ENCODE results near the gene TKT. TPM values are rescaled to one million over a fixed set of nuclear protein-coding genes. Genes with fewer than 3 reads are reported as not detected.

Gene TKT
- total RNA-seq, 1 donor from 2014 or later = 437 TPM

DNA sequence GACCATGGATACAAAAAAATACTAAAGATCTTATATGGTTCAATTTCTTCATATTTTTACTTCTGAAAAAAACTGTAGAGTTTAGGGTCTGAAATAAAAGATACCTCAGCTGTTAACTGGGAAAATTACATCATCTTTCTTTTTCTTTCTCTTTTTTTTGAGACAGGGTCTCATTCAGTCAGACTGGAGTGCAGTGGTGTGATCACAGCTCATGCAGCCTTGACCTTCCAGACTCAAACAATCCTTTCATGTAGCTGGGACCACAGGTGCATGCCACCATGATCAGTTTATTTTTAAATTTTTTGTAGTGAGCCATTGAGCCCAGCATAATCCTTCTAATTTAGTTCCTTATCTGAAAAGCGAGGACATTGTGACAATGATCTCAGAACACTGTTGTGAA, 39.6 kb upstream of the TKT start:
- intact Hi-C loops (cut with DNase I) = no loop called here
- TF ChIP-seq CTCF (IDR thresholded peaks at IDR 0.05) = no peak
- Histone ChIP-seq H3K27ac (no peak overlapping the region), H3K4me3 (no peak overlapping the region), H3K9me3 (no peaks in the 10 kb centered on the region), H3K4me1 (no peaks in the 10 kb centered on the region), H3K27me3 (ENCODE audit: low read depth) (no peaks in the 10 kb centered on the region), H3K36me3 (peaks cover 41% of the 10 kb centered on the region)
- ATAC-seq (no peak), DNase-seq (no peak)

- H3K4me1 ChIP-seq = no peaks in the 10 kb centered on the region
- H3K9me3 ChIP-seq = no peaks in the 10 kb centered on the region
- peaks cover 47% of the 10 kb centered on the region for H3K36me3 ChIP-seq
- ATAC-seq = no peak
- H3K27ac ChIP-seq = no peak overlapping the region
- intact Hi-C loops (cut with DNase I) = no loop called here
- DNase-seq = no peak
- no peaks in the 10 kb centered on the region for H3K27me3 ChIP-seq (ENCODE audit: low read depth)
- TF ChIP-seq CTCF (IDR thresholded peaks at IDR 0.05) = no peak
- H3K4me3 ChIP-seq = no peak overlapping the region
Measured at GRCh38 chr3:53293867-53294266, 38.0 kb upstream of the TKT start.

GRCh38 chr3:53288214-53288613, 32.4 kb upstream of the TKT start:
- H3K36me3 ChIP-seq = peaks cover 81% of the 10 kb centered on the region

DNA sequence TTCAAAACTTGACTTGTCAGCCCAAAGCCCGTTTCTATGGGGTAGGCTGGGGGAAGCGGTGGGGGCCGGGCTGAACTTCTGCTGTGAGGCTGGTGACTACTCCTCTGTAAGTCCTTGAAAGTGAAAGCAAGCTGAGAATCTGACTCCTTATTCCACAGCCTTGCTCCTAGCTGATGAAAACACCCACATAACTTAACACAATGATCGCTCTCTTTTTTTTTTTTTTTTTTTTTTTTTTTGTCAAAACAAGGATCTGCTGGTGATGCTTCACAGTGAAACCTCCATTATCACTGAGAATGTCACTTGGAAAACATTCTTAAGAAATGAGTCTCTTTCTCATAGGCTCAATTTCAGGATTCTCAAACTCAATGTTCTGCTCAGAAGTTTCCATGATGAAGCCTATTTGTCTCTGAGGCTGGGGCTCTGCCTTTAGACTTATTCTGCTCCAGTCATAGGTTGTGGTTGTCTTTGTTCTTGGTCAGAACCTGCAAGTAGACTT, 31.4 kb upstream of the TKT start:
- TF ChIP-seq CTCF (IDR thresholded peaks at IDR 0.05) = no peak
- H3K9me3 ChIP-seq = no peaks in the 10 kb centered on the region
- no peak overlapping the region for H3K4me3 ChIP-seq
- H3K36me3 ChIP-seq = peaks cover 80% of the 10 kb centered on the region
- no peak overlapping the region for H3K27ac ChIP-seq
- no peaks in the 10 kb centered on the region for H3K27me3 ChIP-seq (ENCODE audit: low read depth)
- ATAC-seq = no peak
- H3K4me1 ChIP-seq = no peaks in the 10 kb centered on the region
- intact Hi-C loops (cut with DNase I) = no loop called here
- no peak for DNase-seq

More at GRCh38 chr3:53288214-53288613, 32.4 kb upstream of the TKT start:
- H3K4me3 ChIP-seq = no peak overlapping the region
- DNase-seq = no peak
- intact Hi-C loops (cut with DNase I) = no loop called here
- no peak for TF ChIP-seq CTCF (IDR thresholded peaks at IDR 0.05)
- no peaks in the 10 kb centered on the region for H3K9me3 ChIP-seq
- no peak for ATAC-seq
- no peaks in the 10 kb centered on the region for H3K27me3 ChIP-seq (ENCODE audit: low read depth)
- H3K27ac ChIP-seq = no peak overlapping the region
- H3K4me1 ChIP-seq = no peaks in the 10 kb centered on the region

DNA sequence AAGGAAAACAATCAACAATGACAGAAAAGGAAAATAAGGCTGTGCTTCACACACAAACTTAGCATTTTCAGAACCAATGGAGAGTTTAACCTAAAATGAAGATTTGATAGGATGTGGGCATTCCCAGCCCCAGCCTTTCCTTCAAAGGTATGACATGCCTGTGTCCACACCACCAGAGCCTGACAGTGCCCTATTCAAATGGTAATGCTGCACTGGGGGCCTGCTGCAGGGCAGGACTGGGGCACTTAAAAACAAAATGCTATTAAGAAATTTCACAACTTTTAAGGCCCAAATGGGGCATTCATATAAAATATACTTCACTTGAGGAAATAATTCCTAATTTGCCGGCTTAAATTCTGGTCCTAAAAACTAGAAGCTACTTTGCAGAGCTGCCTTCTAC, 30.9 kb upstream of the TKT start:
- ATAC-seq (no peak), DNase-seq (no peak)
- H3K4me1 ChIP-seq = no peaks in the 10 kb centered on the region
- intact Hi-C loops (cut with DNase I) = no loop called here
- H3K27me3 ChIP-seq (ENCODE audit: low read depth) = no peaks in the 10 kb centered on the region
- H3K4me3 ChIP-seq = no peak overlapping the region
- no peak for TF ChIP-seq CTCF (IDR thresholded peaks at IDR 0.05)
- peaks cover 76% of the 10 kb centered on the region for H3K36me3 ChIP-seq
- H3K27ac ChIP-seq = no peak overlapping the region
- no peaks in the 10 kb centered on the region for H3K9me3 ChIP-seq

- intact Hi-C loops (cut with DNase I) = no loop called here
- H3K9me3 ChIP-seq = no peaks in the 10 kb centered on the region
- H3K27me3 ChIP-seq (ENCODE audit: low read depth) = no peaks in the 10 kb centered on the region
- no peak overlapping the region for H3K27ac ChIP-seq
- peaks cover 46% of the 10 kb centered on the region for H3K36me3 ChIP-seq
- H3K4me3 ChIP-seq = no peak overlapping the region
- ATAC-seq (no peak), DNase-seq (no peak)
- H3K4me1 ChIP-seq = no peaks in the 10 kb centered on the region
- no peak for TF ChIP-seq CTCF (IDR thresholded peaks at IDR 0.05)
Measured at GRCh38 chr3:53282581-53282980, 26.8 kb upstream of the TKT start.

All from lower lobe of right lung (tissue), 2 donors.